Neural progenitor cell (in vitro differentiated cells): ENCODE results near the gene GDPD5.

Experiments
- CTCF ChIP-seq: fragments of 200-600 bp; sonication (generic); IDR thresholded peaks from 2 replicates; pipeline ENCODE4 v1.5.1; 2017; ENCODE audit warnings: antibody characterized with exemption, mild to moderate bottlenecking
- EZH2 ChIP-seq: fragments of 200-600 bp; sonication (generic); IDR thresholded peaks from 2 replicates; pipeline ENCODE4 v1.6.1; 2017; ENCODE audit warnings: antibody characterized with exemption, mild to moderate bottlenecking, moderate library complexity

GRCh38 chr11:75424396-75424795 is 101.3 kb downstream of the GDPD5 start:
- TF ChIP-seq CTCF (no peak), EZH2 (no peak)
